Omental fat pad (tissue), 4 donors: Measurements from ENCODE around the gene TBL1X. TPM values are rescaled to one million over a fixed set of nuclear protein-coding genes. Genes with fewer than 3 reads are reported as not detected.

Experiments used
- ATAC-seq: fragments of 150-250 bp; one replicate; pipeline ENCODE4 v1.9.1; 2016; ENCODE audit warnings: mild to moderate bottlenecking, moderate library complexity; ENCODE audit not compliant: low FRiP score
- DNase-seq: peaks from one replicate; pipeline ENCODE4 v3.0.0-alpha.2; 2019; ENCODE audit warnings: low spot score
- total RNA-seq, 4 donors: library from RNA; depleted of rRNA; stranded (reverse); fragments of >200 nt; gene quantifications; one replicate each; pipeline ENCODE4 v1.1.0, GENCODE V29; 2016
- TF ChIP-seq, protein P1 (sequence below), 3 donors: fragments of 450-650 bp; IDR thresholded peaks; one replicate each; pipeline ENCODE4 v1.5.1; 2016 to 2017; ENCODE audit warnings: antibody characterized with exemption in 3 of 3, mild to moderate bottlenecking in 3 of 3, moderate library complexity in 2 of 3

The TBL1X gene
- total RNA-seq, 4 donors from 2014 or later = 13.1 to 22.7 (median 16.2) TPM

DNA sequence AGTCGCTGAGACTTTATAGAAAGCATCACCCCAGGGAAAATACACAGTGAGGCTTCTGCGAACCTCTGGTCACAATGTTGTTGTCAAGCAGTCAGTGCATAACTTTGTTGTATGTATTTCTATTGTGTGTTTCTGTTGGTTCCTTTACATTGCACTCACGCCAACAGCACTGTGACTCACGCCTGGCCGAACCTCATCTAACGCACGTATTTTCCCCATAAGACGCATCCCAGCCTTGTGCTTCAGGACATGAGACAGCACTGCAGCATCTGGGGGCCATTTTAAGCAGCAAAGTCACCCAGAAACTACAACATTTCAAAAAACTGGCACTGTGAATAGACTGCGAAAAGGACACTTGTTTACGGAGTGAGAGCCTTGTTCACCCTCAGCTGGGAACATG, 30.6 kb downstream of the TBL1X start:
- no peak for DNase-seq
- TF ChIP-seq, protein P1, sequence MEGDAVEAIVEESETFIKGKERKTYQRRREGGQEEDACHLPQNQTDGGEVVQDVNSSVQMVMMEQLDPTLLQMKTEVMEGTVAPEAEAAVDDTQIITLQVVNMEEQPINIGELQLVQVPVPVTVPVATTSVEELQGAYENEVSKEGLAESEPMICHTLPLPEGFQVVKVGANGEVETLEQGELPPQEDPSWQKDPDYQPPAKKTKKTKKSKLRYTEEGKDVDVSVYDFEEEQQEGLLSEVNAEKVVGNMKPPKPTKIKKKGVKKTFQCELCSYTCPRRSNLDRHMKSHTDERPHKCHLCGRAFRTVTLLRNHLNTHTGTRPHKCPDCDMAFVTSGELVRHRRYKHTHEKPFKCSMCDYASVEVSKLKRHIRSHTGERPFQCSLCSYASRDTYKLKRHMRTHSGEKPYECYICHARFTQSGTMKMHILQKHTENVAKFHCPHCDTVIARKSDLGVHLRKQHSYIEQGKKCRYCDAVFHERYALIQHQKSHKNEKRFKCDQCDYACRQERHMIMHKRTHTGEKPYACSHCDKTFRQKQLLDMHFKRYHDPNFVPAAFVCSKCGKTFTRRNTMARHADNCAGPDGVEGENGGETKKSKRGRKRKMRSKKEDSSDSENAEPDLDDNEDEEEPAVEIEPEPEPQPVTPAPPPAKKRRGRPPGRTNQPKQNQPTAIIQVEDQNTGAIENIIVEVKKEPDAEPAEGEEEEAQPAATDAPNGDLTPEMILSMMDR (IDR thresholded peaks at IDR 0.05) = no peak
- no peak for ATAC-seq

DNA sequence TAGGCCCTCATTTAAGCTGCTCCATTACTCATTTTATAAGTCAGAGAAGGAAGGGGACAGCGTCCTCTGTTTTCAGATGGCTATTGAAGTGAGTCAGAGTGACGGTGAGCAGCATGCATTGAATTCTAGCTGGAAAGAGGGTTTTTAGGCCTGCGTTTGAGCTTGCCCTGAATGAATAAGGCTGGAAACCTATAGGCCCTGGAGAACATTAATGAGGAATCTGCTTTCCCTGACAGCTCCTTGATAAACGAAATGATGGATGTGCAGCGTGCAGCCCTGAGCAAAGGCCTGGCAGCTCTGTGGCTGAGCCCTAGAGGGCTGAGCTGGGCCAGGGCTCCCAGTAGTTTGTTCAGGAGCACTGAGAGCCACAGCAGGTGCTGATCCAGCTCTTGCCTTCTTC, 33.4 kb downstream of the TBL1X start:
- TF ChIP-seq, protein P1 (IDR thresholded peaks at IDR 0.05) = no peak
- DNase-seq = no peak
- ATAC-seq = no peak

DNA sequence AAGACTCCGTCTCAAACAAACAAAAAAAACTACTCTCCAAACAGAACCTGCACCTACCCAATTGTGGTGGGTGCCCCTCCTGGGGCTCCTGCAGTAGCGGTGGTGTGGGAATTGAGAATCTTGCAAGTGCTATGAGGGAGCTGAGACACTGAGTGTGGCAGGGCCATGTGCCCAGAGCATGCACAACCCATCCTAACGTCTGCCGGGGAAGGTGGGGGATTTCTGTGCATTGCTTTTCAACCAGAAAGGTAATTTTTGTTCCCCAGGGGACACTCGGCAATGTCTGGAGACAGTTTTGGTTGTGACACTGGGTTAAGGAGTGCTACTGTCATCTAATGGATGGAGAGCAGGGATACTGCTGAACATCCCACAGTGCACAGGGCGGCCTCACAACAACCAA, 35.7 kb downstream of the TBL1X start:
- no peak for ATAC-seq

DNA sequence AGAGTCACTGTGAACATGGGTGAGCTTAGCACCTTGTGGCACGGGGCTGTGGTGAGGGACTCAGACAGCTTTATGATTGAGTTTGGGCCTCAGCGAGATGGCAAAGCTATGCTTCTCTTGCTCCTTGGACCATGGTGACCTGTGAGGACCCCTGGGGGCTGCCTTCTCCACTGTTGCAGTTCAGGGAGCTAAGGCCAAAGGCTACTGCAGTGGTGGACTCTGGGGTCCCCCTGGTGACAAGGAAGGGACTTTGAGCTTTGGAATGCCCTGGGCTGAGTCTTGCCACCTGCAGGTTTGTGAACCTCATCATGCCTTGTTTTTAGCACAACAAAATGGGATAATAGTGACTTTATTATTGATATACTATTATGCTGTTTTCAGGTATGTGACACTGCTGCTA, 36.5 kb downstream of the TBL1X start:
- no peak for ATAC-seq
- DNase-seq = no peak

More for the DNA sequence above, 35.7 kb downstream of the TBL1X start:
- DNase-seq = no peak
- TF ChIP-seq, protein P1 (IDR thresholded peaks at IDR 0.05) = no peak

DNA sequence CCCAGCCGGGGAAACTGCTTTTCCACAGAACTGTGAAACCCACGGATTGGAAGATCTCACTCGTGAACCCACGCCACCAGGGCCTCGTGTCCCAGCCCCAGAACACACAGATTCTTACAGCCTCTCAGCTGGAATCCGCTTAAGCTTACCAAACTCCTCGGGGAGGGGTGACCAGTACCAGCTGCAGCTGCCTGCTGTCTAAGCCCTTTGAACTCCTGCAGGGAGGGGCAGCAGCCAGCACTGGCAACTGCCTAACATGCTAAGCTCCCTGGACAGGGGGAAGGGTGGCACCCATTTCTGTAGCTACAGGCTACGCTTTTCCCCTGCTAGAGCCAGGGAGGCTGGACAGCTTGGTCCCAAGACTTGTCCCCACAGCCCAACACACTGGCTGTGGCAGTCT, 38.4 kb downstream of the TBL1X start:
- ATAC-seq (no peak), DNase-seq (no peak)
- TF ChIP-seq, protein P1 (IDR thresholded peaks at IDR 0.05) = no peak

More for the DNA sequence above, 36.5 kb downstream of the TBL1X start:
- TF ChIP-seq, protein P1 (IDR thresholded peaks at IDR 0.05) = no peak

DNA sequence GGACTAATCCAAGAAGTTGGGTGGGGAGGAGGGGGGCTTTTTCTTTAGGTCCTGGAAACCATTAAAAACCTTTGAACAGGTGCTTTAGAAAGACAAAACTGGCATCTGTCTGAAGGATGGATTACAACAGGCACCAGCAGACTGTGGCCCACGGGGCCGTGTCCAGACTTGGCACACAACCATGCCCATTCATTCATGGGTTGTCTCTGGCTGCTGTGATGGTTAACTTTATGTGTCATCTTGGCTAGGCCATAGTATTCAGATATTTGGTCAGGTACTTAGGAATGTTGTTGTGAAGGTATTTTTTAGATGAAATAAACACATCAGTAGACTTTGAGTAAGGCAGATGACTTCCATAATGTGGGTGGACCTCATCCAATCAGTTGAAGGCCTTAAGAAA, 45.5 kb downstream of the TBL1X start:
- DNase-seq (no peak), ATAC-seq (no peak)
- TF ChIP-seq, protein P1 (IDR thresholded peaks at IDR 0.05) = no peak

DNA sequence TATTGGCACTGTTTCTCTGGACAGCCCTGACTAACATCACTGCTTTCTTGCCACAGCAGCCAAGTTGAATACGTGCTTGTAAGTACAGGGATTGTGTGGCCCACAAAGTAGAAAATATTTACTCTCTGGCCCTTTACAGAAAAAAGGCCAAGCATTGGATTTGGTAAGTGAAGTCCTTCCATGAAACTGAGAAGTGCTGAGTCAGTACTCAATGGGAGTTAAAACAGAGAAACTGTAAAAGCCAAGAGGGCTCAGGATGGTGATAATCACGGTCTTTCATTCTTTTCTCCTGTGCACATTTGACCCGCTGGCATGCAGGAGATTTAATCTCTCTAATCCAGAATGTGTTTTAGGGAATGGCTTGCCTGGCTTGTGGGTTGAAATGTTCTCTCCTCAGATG, 46.1 kb downstream of the TBL1X start:
- no peak for ATAC-seq
- TF ChIP-seq, protein P1 (IDR thresholded peaks at IDR 0.05) = no peak
- no peak for DNase-seq
